GM21515 (cell line): Measurements from ENCODE around the gene ZBTB3.
"Not testable (repeated sequence)": the region's sequence is repeated elsewhere in the genome, so short reads cannot be mapped to it uniquely, and the experiment has no call there.

Source experiments
- ATAC-seq: cut with Tn5 transposase; IDR thresholded peaks from one replicate; pipeline ENCODE4 v1.9.1; 2021; ENCODE audit not compliant: unreplicated experiment

The ZBTB3 gene

DNA sequence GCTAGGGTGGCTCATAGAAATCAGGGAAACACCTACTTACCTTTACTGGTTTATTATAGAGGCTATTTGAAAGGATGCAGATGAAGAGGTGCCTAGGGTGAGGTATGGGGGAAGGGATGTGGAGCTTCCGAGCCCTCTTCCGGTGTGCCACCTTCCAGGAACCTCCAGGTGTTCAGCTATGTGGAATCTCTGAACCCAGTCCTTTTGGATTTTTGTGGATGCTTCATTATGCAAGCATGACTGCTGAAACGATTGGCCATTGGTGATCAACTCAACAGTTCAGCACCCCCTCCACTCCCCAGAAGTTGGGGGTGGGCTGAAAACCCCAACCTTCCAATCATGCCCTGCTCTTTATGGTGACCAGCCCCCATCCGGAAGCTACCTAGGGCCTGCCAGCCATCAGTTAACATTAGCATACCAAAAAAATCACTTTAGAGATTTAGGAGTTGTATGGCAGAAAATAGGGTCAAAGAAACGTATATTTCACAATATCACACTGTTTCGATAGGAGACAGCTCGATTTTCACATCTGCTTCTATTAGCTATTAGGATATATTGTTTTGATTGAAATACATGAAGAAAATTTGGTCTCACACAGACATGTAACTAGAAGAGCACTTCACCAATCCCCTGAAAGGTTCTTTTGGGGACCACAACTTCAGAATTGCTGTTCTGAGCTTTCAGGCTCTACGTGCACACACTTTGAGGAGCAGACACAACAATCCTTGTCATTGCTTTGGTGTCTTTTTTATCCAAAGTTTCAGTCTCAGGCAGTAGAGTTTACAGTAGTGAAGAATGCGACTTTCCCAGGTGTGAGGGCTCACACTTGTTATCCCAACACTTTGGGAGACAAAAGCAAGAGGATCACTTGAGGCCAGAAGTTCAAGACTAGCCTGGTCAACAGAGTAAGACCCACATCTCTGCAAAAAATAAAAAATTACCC lies 4.2 kb upstream of the ZBTB3 start:
- ATAC-seq: no peak

- no peak for ATAC-seq
Observed at GRCh38 chr11:62755086-62755615, 1.2 kb upstream of the ZBTB3 start.

GRCh38 chr11:62752994-62753735 lies 795 bp downstream of the ZBTB3 start:
- peak; percentile 1 for ATAC-seq

GRCh38 chr11:62752177-62752785 lies 1.7 kb downstream of the ZBTB3 start:
- ATAC-seq: no peak

DNA sequence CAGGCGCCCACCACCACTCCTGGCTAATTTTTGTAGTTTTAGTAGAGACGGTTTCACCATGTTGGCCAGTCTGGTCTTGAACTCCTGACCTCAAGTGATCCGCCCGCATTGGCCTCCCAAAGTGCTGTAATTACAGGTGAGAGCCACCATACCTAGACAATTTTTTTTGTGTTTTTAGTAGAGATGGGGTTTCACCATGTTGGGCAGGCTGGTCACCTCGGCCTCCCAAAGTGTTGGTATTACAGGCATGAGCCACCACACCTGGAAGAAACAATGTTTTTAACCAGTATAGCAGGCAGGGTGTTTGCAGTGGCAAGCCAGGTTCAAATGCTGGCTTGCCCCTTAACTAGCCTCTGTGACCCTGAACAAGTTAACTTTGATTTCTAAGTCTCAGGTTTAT lies 4.0 kb downstream of the ZBTB3 start:
- not testable (repeated sequence) for ATAC-seq

DNA sequence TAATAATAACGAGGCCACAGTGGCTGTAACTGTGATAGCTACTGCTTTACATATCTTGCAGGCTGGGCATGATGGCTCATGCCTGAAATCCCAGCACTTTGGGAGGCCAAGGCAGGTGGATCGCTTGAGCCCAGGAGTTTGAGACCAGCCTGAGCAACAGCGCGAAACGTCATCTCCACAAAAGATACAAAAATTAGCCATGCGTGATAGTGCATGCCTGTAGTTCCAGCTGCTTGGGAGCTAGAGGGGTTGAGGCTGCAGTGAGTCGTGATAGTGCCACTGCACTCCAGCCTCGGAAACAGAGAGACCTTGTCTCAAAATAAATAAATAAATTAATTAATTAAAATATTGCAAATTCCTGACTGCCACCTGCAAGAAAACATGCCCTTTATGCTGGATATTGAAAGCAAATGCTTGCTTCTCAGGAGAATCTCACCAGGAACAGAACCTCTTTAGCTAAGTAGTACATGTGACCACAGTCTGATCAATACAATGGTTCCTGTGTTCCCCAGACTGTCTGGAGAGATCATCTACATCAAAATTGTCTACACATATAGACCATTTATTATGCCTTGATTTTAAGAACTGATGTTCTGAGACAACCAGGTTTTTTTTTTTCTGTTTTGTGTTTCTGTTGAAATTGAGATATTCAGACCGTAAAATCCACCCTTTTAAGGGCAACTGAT lies 6.3 kb downstream of the ZBTB3 start:
- ATAC-seq: no peak

- ATAC-seq: no peak
Observed at GRCh38 chr11:62737196-62737595, 16.8 kb downstream of the ZBTB3 start.

DNA sequence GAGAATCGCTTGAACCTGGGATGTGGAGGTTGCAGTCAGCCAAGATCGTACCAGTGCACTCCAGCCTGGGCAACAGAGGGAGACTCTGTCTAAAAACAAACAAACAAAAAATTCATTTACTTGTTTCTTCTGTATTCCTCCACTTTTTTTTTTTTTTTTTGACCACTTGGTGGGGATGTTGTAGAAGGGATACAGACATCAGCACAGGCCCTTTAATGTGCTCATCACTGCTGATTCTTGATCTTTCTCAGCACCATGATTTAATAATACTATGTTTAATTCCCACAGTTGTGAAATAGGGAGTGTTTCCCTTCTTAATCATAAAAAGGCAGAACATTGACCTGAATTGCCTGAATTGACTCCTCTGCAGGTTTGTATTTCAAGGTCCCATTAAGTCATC lies 21.1 kb downstream of the ZBTB3 start:
- no peak for ATAC-seq

GRCh38 chr11:62730076-62730475 lies 23.9 kb downstream of the ZBTB3 start:
- ATAC-seq: not testable (repeated sequence)

GRCh38 chr11:62728171-62728988 lies 25.6 kb downstream of the ZBTB3 start, which contains the start of gene TTC9C:
TSS of gene TTC9C (plus strand) at chr11:62728486. CDS start at chr11:62728849, 363 bp downstream.
- ATAC-seq: peak; percentile 15

GRCh38 chr11:62727872-62728170 lies 26.1 kb downstream of the ZBTB3 start:
- ATAC-seq: peak; percentile 48

DNA sequence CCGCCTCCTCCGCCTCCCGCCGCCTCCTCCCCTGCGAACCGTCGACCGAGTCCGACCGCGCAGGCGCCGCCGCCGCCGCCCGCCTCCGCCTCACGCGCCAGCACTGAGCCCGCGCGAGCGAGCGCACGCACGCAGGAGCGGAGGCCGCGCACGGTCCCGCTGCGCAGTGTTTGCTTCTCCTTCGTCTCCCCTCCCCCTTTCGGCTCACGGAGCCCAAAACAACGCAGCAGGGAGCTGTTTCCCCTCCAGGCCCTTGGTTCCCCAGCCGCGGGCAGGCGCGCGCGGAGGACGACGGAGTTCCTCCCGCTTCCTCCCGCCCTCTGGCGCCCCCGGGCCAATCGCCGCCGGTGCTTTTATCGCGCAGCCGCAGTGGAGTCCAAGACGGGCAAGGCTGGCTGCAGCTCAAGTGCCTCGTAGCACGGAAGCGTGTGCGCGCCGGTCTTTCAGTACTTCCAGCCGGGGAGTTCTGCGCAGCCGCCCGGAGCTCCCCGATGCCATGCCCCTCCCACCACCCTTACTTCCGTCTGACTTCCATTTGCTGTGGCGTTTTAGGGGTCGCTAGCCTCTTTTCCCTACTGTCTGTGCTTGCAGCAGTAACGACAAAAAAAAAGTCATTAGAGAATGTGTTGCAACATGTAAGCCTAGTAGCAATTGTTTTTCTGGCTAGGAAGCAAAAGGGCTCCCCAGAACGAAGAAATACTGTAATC lies 26.6 kb downstream of the ZBTB3 start, which contains the start of gene HNRNPUL2:
HNRNPUL2 (minus strand) TSS at position 293 of the 707 bp plus-strand sequence. CDS start 301 bp downstream, outside the sequence.
- ATAC-seq: peak; percentile 70

DNA sequence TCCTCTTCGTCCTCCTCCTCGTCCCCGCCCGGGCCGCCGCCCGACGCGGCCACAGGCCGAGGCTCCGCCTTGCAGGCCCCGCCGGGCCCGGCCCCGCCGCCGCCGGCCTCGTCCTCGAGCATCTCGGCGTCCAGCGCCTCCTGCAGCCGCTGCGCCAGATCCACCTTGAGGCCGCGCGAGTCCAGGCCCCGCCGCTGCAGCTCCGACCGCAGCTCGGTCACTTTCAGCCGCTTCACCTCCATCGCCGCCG lies 27.1 kb downstream of the ZBTB3 start:
- ATAC-seq: no peak

- ATAC-seq: no peak
Observed at GRCh38 chr11:62726156-62726914, 27.6 kb downstream of the ZBTB3 start.

DNA sequence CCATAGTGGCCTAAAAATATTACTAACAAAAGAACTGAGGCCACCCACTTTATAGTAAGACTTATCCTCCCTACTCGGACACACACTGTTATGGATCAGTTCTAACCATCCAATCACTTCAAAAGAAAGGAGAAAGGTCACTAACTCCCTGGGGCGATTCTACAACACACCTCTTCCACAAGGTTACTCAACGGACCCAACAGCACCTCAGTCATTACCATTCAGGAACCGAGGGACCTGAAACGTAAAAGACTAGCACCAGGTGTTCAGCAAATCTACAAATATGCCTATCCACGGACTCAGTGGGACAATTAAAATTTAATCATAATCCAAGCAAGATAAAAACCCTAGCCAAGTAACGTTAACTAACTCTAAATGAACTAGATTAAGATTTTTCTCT lies 28.3 kb downstream of the ZBTB3 start:
- no peak for ATAC-seq

DNA sequence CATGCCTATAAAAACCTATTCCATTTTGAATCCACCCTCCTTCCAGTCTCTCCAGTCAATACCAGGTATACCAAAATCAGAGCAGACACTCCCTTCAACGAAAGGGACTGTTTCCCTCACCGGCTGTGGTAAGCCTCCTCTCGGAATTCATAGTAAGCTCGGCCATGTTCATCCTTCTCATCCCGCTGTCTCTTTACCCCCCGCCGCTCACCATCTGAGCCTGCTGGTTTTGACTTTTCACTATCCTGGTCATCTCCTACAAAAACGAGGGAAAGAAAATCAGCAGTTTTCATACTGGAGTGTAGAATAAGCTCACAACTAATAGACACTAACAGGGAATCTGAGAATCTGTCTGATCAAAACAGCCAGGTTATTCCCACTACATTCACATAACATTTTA lies 29.8 kb downstream of the ZBTB3 start:
- no peak for ATAC-seq

DNA sequence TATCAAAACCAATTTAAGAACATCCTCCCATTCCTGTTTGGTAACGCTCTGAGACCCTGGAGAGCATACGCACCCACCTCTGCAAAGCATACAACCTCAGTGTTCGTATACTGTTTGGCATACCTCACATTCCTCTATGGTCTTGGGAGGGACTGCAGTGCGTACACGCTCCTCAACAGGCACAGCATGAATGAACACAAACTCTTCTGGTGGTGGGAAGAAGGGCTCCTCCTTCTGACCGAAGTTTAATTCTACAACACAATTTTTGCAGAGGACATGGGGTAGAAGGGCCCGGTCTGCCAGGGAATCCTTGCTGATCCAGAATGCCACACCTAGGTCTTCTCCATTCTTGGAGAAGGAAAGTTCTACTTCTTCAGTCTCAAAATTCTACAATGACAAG lies 32.0 kb downstream of the ZBTB3 start:
- no peak for ATAC-seq

DNA sequence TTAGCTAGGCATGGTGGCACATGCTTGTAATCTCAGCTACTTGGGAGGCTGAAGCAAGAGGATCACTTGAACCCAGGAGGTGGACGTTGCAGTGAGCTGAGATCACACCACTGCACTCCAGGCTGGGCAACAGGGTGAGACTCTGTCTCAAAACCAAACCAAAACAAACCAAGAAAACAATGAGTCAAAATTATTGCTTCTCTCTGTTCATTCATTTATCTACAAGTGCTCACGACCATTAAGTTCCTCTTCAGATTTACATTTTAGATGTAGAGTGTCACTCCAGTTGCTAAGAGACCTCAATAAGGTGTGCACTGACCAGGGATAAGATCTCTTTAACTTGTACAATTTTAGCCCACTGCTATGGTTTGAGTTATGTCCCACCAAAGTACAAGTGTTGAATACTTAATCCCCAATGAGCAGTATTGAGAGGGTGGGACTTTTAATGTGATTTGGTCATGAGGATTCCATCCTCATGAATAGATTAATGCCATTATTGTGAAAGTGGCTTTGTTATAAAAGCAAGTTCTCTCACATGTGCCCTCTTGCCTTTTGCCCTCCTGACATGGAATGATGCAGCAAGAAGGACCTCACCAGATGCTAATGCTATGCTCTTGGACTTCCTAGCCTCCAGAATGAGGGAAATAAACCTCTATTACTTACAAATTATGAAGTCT lies 34.5 kb downstream of the ZBTB3 start:
- no peak for ATAC-seq
